ENCODE results near the gene MRGPRD. TPM values are rescaled to one million over a fixed set of nuclear protein-coding genes. Genes with fewer than 3 reads are reported as not detected.

MRGPRD gene
- total and polyA plus RNA-seq, 2 experiments from 2014 or later: not detected

DNA sequence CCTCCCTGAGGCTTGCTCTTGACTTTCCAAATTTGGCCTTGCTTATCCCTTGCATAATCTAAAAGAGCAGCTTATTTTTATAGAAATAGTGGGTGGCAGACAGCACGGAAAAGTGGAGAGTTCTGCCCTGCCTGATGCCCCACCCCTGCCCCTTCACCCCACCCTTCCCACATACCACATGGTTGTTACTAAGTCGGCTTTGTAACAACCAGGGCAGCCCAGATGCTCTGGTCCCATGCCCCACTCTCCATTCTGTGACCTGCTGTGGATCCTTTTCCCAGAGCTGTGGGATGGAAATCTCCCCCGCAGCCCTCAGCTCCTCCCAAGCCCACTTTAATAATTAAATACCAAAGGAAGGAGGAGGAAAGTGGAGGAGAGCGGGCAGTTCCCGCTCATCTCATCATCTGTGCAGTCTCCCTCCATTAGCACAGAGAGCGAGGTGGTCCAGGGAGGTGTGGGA is 21.4 kb upstream of the MRGPRD start:
- Histone ChIP-seq H3K27me3 (ENCODE audit: insufficient read depth) (no peaks in the 10 kb centered on the region), H3K36me3 (ENCODE audit: insufficient read depth) (no peaks in the 10 kb centered on the region), H2AFZ (no peak overlapping the region), H3K4me2 (no peak overlapping the region), H3F3A (replicated peaks; ENCODE audit: low read depth) (no peaks in the 10 kb centered on the region), H3K9me2 (ENCODE audit: insufficient read depth) (no peaks in the 10 kb centered on the region), H3K79me2 (replicated peaks; ENCODE audit: insufficient read depth) (no peaks in the 10 kb centered on the region), H3K4me1 (ENCODE audit: insufficient read depth) (no peaks in the 10 kb centered on the region), H3K27ac (ENCODE audit: low read depth) (no peak overlapping the region), H3K4me3 (no peak overlapping the region), H4K20me1 (replicated peaks; ENCODE audit: insufficient read depth) (no peaks in the 10 kb centered on the region)
- no peak overlapping the region for H3K4me3 Mint-ChIP-seq
- peaks cover 4% of the 10 kb centered on the region for H3K27me3 Mint-ChIP-seq (ENCODE audit: insufficient read depth, low read depth, poor library complexity)
- H3K9me3 Mint-ChIP-seq: no peaks in the 10 kb centered on the region
- ATAC-seq (no peak), DNase-seq (ENCODE audit: low spot score) (no peak)
- TF ChIP-seq JUNB (IDR thresholded peaks at IDR 0.05; ENCODE audit: unreplicated experiment): no peak
- TF ChIP-seq POLR2AphosphoS5 (IDR thresholded peaks at IDR 0.05; ENCODE audit: low read depth): no peak
- TF ChIP-seq ZNF462 (CRISPR knock-in tag; IDR thresholded peaks at IDR 0.05): no peak
- TF ChIP-seq ETS1 (IDR thresholded peaks at IDR 0.05): no peak
- TF ChIP-seq ZNF114 (CRISPR knock-in tag; IDR thresholded peaks at IDR 0.05): no peak
- TF ChIP-seq EZH2 (IDR thresholded peaks at IDR 0.05; ENCODE audit: low read depth, unreplicated experiment): no peak
- TF ChIP-seq, protein P1, sequence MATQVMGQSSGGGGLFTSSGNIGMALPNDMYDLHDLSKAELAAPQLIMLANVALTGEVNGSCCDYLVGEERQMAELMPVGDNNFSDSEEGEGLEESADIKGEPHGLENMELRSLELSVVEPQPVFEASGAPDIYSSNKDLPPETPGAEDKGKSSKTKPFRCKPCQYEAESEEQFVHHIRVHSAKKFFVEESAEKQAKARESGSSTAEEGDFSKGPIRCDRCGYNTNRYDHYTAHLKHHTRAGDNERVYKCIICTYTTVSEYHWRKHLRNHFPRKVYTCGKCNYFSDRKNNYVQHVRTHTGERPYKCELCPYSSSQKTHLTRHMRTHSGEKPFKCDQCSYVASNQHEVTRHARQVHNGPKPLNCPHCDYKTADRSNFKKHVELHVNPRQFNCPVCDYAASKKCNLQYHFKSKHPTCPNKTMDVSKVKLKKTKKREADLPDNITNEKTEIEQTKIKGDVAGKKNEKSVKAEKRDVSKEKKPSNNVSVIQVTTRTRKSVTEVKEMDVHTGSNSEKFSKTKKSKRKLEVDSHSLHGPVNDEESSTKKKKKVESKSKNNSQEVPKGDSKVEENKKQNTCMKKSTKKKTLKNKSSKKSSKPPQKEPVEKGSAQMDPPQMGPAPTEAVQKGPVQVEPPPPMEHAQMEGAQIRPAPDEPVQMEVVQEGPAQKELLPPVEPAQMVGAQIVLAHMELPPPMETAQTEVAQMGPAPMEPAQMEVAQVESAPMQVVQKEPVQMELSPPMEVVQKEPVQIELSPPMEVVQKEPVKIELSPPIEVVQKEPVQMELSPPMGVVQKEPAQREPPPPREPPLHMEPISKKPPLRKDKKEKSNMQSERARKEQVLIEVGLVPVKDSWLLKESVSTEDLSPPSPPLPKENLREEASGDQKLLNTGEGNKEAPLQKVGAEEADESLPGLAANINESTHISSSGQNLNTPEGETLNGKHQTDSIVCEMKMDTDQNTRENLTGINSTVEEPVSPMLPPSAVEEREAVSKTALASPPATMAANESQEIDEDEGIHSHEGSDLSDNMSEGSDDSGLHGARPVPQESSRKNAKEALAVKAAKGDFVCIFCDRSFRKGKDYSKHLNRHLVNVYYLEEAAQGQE (IDR thresholded peaks at IDR 0.05; ENCODE audit: unreplicated experiment): no peak
- TF ChIP-seq CREB1 (CRISPR knock-in tag; IDR thresholded peaks at IDR 0.05; ENCODE audit: low read depth): no peak
- TF ChIP-seq CTCF (conservative IDR thresholded peaks at IDR 0.05; ENCODE audit: low read depth in 2 of 2): no peak
- no peak for TF ChIP-seq ZNF331 (CRISPR knock-in tag; IDR thresholded peaks at IDR 0.05; ENCODE audit: low read depth)
- no peak for TF ChIP-seq NANOG (IDR thresholded peaks at IDR 0.05; ENCODE audit: borderline replicate concordance)
- no peak for TF ChIP-seq STAT1 (IDR thresholded peaks at IDR 0.05; ENCODE audit: unreplicated experiment)
- TF ChIP-seq EZH2phosphoT487 (IDR thresholded peaks at IDR 0.05; ENCODE audit: unreplicated experiment): no peak
- H3K27ac Mint-ChIP-seq: no peak overlapping the region
- peaks cover 3% of the 10 kb centered on the region; the same call in 1 of the 3 replicates for H3K36me3 Mint-ChIP-seq (ENCODE audit: low read depth)
- peaks cover 5% of the 10 kb centered on the region; the same call in 2 of the 3 replicates for H3K4me1 Mint-ChIP-seq

All from GM23338 (cell line).